Measurements from ENCODE around the gene WSCD1. TPM values are rescaled to one million over a fixed set of nuclear protein-coding genes. Genes with fewer than 3 reads are reported as not detected.

The WSCD1 gene
- total and polyA plus RNA-seq, 2 of the 4 experiments (the other 2 are of a cell fraction) = 0.07 TPM; not detected in 1

DNA sequence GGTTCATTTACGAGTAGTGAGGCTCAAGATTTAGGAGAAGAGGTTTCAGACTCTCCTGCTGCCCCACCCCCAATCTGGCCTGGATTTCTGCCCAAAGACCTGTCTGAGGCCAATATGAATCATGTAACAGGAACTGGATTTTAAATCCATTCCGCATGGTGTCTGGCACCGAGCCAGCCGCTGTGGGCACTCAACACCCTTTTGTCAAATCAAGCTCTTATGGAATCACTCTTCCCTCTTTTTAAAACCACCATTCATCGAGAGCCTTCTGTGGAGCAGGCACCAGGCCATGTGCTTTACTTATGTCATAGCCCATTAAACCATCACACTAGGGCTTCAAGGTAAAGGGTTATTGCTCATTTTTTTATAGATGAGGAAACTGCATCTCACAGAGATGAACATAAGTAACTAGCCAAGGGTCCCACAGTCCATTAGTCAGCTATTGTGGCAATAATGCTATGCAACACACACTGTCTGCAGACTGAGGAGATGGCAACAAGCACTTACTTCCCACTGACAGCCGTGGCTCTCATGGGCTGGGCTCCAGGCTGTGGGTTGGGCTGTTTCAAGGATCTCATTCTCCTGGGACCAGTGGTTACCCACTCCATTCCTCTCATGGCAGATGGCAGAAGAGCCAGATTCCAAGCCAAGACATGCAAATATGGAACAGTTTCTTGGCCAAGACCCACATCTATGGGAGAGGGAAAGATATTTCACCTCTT is 93.6 kb downstream of the WSCD1 start:
- TF ChIP-seq RCOR1 (IDR thresholded peaks at IDR 0.05; ENCODE audit: insufficient replicate concordance, low read length) (no peak), MAFK (IDR thresholded peaks at IDR 0.05; ENCODE audit: low read depth, low read length) (no peak), CHD1 (IDR thresholded peaks at IDR 0.05; ENCODE audit: low read depth, low read length) (no peak), RFX5 (IDR thresholded peaks at IDR 0.05; ENCODE audit: low read depth, low read length) (no peak), SMC3 (IDR thresholded peaks at IDR 0.05; ENCODE audit: low read depth, low read length) (no peak), FOS (IDR thresholded peaks at IDR 0.05; ENCODE audit: low read depth, low read length) (no peak), MXI1 (IDR thresholded peaks at IDR 0.05; ENCODE audit: borderline replicate concordance, low read depth, low read length) (no peak), RAD21 (IDR thresholded peaks at IDR 0.05; ENCODE audit: low read length) (no peak), CEBPB (IDR thresholded peaks at IDR 0.05; ENCODE audit: low read depth, low read length) (no peak), BHLHE40 (IDR thresholded peaks at IDR 0.05; ENCODE audit: low read depth, low read length) (no peak), POLR2A (IDR thresholded peaks at IDR 0.05; ENCODE audit: low read depth, low read length) (no peak)
- TF ChIP-seq, protein P1, sequence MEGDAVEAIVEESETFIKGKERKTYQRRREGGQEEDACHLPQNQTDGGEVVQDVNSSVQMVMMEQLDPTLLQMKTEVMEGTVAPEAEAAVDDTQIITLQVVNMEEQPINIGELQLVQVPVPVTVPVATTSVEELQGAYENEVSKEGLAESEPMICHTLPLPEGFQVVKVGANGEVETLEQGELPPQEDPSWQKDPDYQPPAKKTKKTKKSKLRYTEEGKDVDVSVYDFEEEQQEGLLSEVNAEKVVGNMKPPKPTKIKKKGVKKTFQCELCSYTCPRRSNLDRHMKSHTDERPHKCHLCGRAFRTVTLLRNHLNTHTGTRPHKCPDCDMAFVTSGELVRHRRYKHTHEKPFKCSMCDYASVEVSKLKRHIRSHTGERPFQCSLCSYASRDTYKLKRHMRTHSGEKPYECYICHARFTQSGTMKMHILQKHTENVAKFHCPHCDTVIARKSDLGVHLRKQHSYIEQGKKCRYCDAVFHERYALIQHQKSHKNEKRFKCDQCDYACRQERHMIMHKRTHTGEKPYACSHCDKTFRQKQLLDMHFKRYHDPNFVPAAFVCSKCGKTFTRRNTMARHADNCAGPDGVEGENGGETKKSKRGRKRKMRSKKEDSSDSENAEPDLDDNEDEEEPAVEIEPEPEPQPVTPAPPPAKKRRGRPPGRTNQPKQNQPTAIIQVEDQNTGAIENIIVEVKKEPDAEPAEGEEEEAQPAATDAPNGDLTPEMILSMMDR (conservative IDR thresholded peaks at IDR 0.05; ENCODE audit: low read depth, low read length) = no peak
- Histone ChIP-seq H2BK15ac (ENCODE audit: low read depth, low read length) (no peak overlapping the region), H3K9me1 (ENCODE audit: insufficient read depth, low read length) (no peaks in the 10 kb centered on the region), H3K4ac (ENCODE audit: low read depth, low read length) (no peak overlapping the region), H2BK120ac (ENCODE audit: low read depth, low read length) (no peak overlapping the region), H3K36me3 (ENCODE audit: control insufficient read depth, insufficient read depth, low read length) (no peaks in the 10 kb centered on the region), H3K4me3 (ENCODE audit: insufficient read depth, low read depth, low read length) (no peak overlapping the region), H3K79me1 (ENCODE audit: low read depth in 1 of 2, low read length in 2 of 2) (no peaks in the 10 kb centered on the region), H4K5ac (ENCODE audit: low read depth, low read length) (no peak overlapping the region), H3K9ac (ENCODE audit: low read depth, low read length) (no peak overlapping the region), H3K4me2 (ENCODE audit: low read depth, low read length) (no peak overlapping the region), H3K14ac (replicated peaks; ENCODE audit: low read depth, low read length) (no peak overlapping the region), H2BK5ac (ENCODE audit: low read depth, low read length, poor library complexity, severe bottlenecking) (no peak overlapping the region), H3K4me1 (ENCODE audit: control insufficient read depth, insufficient read depth, low read length) (no peaks in the 10 kb centered on the region), H3K18ac (ENCODE audit: low read depth, low read length) (no peak overlapping the region), H3K27ac (ENCODE audit: insufficient read depth, low read length) (no peak overlapping the region), H4K20me1 (ENCODE audit: insufficient read depth, low read length) (no peaks in the 10 kb centered on the region), H4K8ac (ENCODE audit: low read depth in 2 of 2, low read length in 2 of 2) (no peak overlapping the region), H3K27me3 (ENCODE audit: control insufficient read depth, insufficient read depth, low read length) (no peaks in the 10 kb centered on the region), H3K9me3 (ENCODE audit: control insufficient read depth, insufficient read depth, low read length) (peaks cover 24% of the 10 kb centered on the region), H2BK20ac (ENCODE audit: low read depth, low read length) (no peak overlapping the region), H2AFZ (replicated peaks; ENCODE audit: low read length, poor library complexity) (no peak overlapping the region), H2AK5ac (ENCODE audit: low read depth, low read length) (no peak overlapping the region), H2AK9ac (replicated peaks; ENCODE audit: low read depth, low read length, poor library complexity) (no peak overlapping the region), H3K56ac (ENCODE audit: extremely low read depth, insufficient read depth, low read length) (no peak overlapping the region), H3K23ac (ENCODE audit: low read depth, low read length) (no peak overlapping the region), H4K91ac (ENCODE audit: insufficient read depth, low read depth, low read length) (no peak overlapping the region)
- BruUV-seq (replicated peaks) = no TSS peak
- no CpG with 5 or more reads among the region's 6 CpGs for WGBS, 2 experiments (ENCODE audit: extremely low coverage in 2 of 2, insufficient read length in 1 of 2)
- intact Hi-C loops (cut with micrococcal nuclease) (no loop called here), in situ Hi-C loops (cut with MboI; ENCODE audit: low sequenced_read_pairs) (no loop called here), dilution Hi-C loops (cut with HindIII; ENCODE audit: low sequenced_read_pairs, unreplicated experiment) (no loop called here)
- POLR2A ChIA-PET (ENCODE audit: unreplicated experiment) = no interaction called here
- ATAC-seq (ENCODE audit: low read depth) = no peak
- CTCF ChIA-PET = no interaction called here
- no peak for DNase-seq

All from IMR-90 (cell line).